Keratinocyte (primary cell): ENCODE measurements around the gene RANBP17. TPM values are rescaled to one million over a fixed set of nuclear protein-coding genes. Genes with fewer than 3 reads are reported as not detected.

ENCODE experiments used
- DNase-seq: peaks from one replicate; pipeline ENCODE4 v3.0.0-alpha.2; 2011; ENCODE audit warnings: low read depth, missing footprints, low spot score
- FAIRE-seq: peaks from 2 replicates; lab custom pipeline; 2011; peaks lifted over from hg19 to GRCh38; lab: Jason Lieb, UNC
- H2AFZ ChIP-seq: 2 replicates; pipeline ENCODE4 v1.6.0; 2012; ENCODE audit warnings: low read length, control low read depth, inconsistent platforms; ENCODE audit not compliant: control insufficient read depth
- H3K27ac ChIP-seq: 2 replicates; pipeline ENCODE4 v1.5.1; 2011; ENCODE audit warnings: low read length; ENCODE audit not compliant: control insufficient read depth, insufficient read depth
- H3K27me3 ChIP-seq: 3 replicates; pipeline ENCODE4 v1.6.0; 2011; ENCODE audit warnings: low read length; ENCODE audit not compliant: control insufficient read depth, insufficient read depth; ENCODE audit errors: extremely low read depth
- H3K36me3 ChIP-seq, 2 experiments: 2 replicates in 1 of 2; 3 replicates in 1 of 2; pipeline ENCODE4 v1.5.1; 2011; ENCODE audit warnings: low read length in 2 of 2, mild to moderate bottlenecking in 1 of 2; ENCODE audit not compliant: control insufficient read depth in 2 of 2, insufficient read depth in 2 of 2; ENCODE audit errors: extremely low read depth in 1 of 2
- H3K4me1 ChIP-seq: 3 replicates; pipeline ENCODE4 v1.5.1; 2011; ENCODE audit warnings: low read length; ENCODE audit not compliant: control insufficient read depth, insufficient read depth; ENCODE audit errors: extremely low read depth
- H3K4me2 ChIP-seq: 3 replicates; pipeline ENCODE4 v1.6.0; 2011; ENCODE audit warnings: low read depth, low read length; ENCODE audit not compliant: control insufficient read depth, insufficient read depth; ENCODE audit errors: extremely low read depth
- H3K4me3 ChIP-seq, 3 experiments: fragments of 200-600 bp in 1 of 3; sonication (generic) in 1 of 3; 2 replicates in 2 of 3; 3 replicates in 1 of 3; pipeline ENCODE4 v1.5.1; 2011 to 2016; ENCODE audit warnings: low read length in 3 of 3, mild to moderate bottlenecking in 3 of 3, control low read depth in 2 of 3, inconsistent platforms in 1 of 3, low read depth in 1 of 3, mixed read lengths in 1 of 3, mixed run types in 1 of 3, moderate library complexity in 1 of 3; ENCODE audit not compliant: control insufficient read depth in 2 of 3, insufficient read depth in 2 of 3; ENCODE audit errors: extremely low read depth in 1 of 3
- H3K79me2 ChIP-seq: 2 replicates; pipeline ENCODE4 v1.6.0; 2012; ENCODE audit warnings: low read length; ENCODE audit not compliant: control insufficient read depth, insufficient read depth
- H3K9ac ChIP-seq: 3 replicates; pipeline ENCODE4 v1.6.0; 2011; ENCODE audit warnings: low read length; ENCODE audit not compliant: control insufficient read depth, insufficient read depth; ENCODE audit errors: extremely low read depth
- H3K9me1 ChIP-seq: 3 replicates; pipeline ENCODE4 v1.6.0; 2011; ENCODE audit warnings: low read length; ENCODE audit not compliant: control insufficient read depth, insufficient read depth; ENCODE audit errors: extremely low read depth
- H3K9me3 ChIP-seq: 2 replicates; pipeline ENCODE4 v1.5.1; 2012; ENCODE audit warnings: low read depth, low read length; ENCODE audit not compliant: control insufficient read depth
- H4K20me1 ChIP-seq: 3 replicates; pipeline ENCODE4 v1.6.0; 2011; ENCODE audit warnings: low read length; ENCODE audit not compliant: control insufficient read depth, insufficient read depth; ENCODE audit errors: extremely low read depth
- EZH2 ChIP-seq: IDR thresholded peaks from one replicate; pipeline ENCODE4 v1.6.1; 2012; ENCODE audit warnings: inconsistent platforms, mild to moderate bottlenecking, low read length, moderate library complexity
- dilution Hi-C: fragments of 300-500 bp; cut with MboI; formaldehyde crosslinking; loops from one replicate; pipeline ENCODE4 v1.7.0; 2020; ENCODE audit warnings: low sequenced_read_pairs; ENCODE audit not compliant: extremely low pct_ligation_motif_present
- polyA plus RNA-seq, 5 experiments: library from polyadenylated mRNA; depleted of rRNA in 3 of 5; stranded (reverse) in 3 of 5; stranded (forward) in 1 of 5; unstranded in 1 of 5; fragments of >200 nt; gene quantifications; 1 replicate in 1 of 5; 2 replicates in 3 of 5; 3 replicates in 1 of 5; pipeline versions ENCODE4 v1.2.1 to v1.2.3, GENCODE V29; 2011 to 2012; ENCODE audit warnings: missing spikeins in 2 of 5, low read depth in 1 of 5, low replicate concordance in 1 of 5
- TF ChIP-seq, protein P1 (sequence below), 3 experiments: IDR thresholded peaks in 1 of 3; conservative IDR thresholded peaks in 1 of 3; optimal IDR thresholded peaks in 1 of 3; 2 replicates in 2 of 3; 3 replicates in 1 of 3; pipeline versions ENCODE3 to v1.5.1; 2011; ENCODE audit warnings: low read length in 3 of 3, mild to moderate bottlenecking in 3 of 3, moderate library complexity in 2 of 3, control low read depth in 1 of 3, inconsistent platforms in 1 of 3; ENCODE audit not compliant: insufficient read depth in 2 of 3; ENCODE audit errors: extremely low read depth in 1 of 3

RANBP17 gene
- polyA plus RNA-seq, 1 donor (not counting 4 experiments of a cell fraction or from before 2014, with no cell fraction given): 0.97 TPM

DNA sequence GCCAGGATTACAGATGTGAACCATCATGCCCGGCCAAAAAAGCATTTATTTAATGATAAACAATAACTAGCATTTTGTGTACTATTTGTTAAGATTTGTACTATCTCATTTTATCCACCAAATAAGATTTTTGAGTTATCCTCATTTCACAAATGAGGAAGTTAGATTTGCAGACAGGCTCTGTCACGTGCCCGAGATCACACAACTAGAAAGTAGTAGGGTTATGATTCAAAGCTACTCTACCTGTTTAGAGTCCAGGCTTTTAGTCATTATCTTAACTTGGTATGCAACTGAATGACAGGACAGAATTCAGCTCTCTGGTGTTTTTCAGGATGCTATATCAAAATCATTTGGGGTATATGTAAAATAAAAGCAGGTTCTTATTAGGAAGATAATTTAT, 20.5 kb downstream of the RANBP17 start:
- Histone ChIP-seq H3K9me3 (no peaks in the 10 kb centered on the region), H3K9ac (no peak overlapping the region), H3K79me2 (no peaks in the 10 kb centered on the region), H3K9me1 (no peaks in the 10 kb centered on the region), H3K4me2 (no peak overlapping the region), H3K27me3 (no peaks in the 10 kb centered on the region), H4K20me1 (no peaks in the 10 kb centered on the region), H3K4me1 (no peaks in the 10 kb centered on the region), H3K36me3 (no peaks in the 10 kb centered on the region), H2AFZ (no peak overlapping the region), H3K27ac (no peak overlapping the region), H3K4me3 (no peak overlapping the region)
- DNase-seq: no peak
- no peak for FAIRE-seq
- dilution Hi-C loops: no loop called here
- no peak for TF ChIP-seq EZH2
- TF ChIP-seq, protein P1, sequence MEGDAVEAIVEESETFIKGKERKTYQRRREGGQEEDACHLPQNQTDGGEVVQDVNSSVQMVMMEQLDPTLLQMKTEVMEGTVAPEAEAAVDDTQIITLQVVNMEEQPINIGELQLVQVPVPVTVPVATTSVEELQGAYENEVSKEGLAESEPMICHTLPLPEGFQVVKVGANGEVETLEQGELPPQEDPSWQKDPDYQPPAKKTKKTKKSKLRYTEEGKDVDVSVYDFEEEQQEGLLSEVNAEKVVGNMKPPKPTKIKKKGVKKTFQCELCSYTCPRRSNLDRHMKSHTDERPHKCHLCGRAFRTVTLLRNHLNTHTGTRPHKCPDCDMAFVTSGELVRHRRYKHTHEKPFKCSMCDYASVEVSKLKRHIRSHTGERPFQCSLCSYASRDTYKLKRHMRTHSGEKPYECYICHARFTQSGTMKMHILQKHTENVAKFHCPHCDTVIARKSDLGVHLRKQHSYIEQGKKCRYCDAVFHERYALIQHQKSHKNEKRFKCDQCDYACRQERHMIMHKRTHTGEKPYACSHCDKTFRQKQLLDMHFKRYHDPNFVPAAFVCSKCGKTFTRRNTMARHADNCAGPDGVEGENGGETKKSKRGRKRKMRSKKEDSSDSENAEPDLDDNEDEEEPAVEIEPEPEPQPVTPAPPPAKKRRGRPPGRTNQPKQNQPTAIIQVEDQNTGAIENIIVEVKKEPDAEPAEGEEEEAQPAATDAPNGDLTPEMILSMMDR (optimal IDR thresholded peaks at IDR 0.05 in 1 of 3, IDR thresholded peaks at IDR 0.05 in 1 of 3, conservative IDR thresholded peaks at IDR 0.05 in 1 of 3; ENCODE audit: extremely low read depth in 1 of 3, insufficient read depth in 2 of 3, low read length in 3 of 3): no peak

DNA sequence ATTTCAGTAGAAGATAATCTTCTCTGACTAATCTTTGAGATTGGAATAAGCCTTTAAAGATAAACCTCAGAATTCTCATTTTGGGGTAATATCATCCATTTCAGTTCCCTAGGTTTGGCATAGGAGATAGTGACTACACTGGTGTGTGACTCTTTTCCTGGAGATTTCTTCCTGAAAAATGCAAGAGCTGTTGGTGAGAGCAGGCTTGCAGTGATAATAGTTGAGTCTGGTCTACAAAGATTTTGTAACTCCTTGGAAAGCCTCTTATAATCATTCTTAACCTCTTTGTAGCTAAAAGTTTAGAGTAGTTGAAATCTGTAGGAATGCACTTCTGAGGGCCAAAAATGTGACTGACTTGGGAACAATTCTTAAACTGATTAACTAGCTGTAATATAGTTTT, 23.4 kb downstream of the RANBP17 start:
- FAIRE-seq: no peak
- H3K9ac ChIP-seq: no peak overlapping the region
- H3K4me1 ChIP-seq: no peaks in the 10 kb centered on the region
- TF ChIP-seq EZH2: no peak
- TF ChIP-seq, protein P1 (optimal IDR thresholded peaks at IDR 0.05 in 1 of 3, IDR thresholded peaks at IDR 0.05 in 1 of 3, conservative IDR thresholded peaks at IDR 0.05 in 1 of 3; ENCODE audit: extremely low read depth in 1 of 3, insufficient read depth in 2 of 3, low read length in 3 of 3): no peak
- H3K79me2 ChIP-seq: no peaks in the 10 kb centered on the region
- H3K9me3 ChIP-seq: no peaks in the 10 kb centered on the region
- dilution Hi-C loops: no loop called here
- DNase-seq: no peak
- H3K27ac ChIP-seq: no peak overlapping the region
- H2AFZ ChIP-seq: no peak overlapping the region
- H3K9me1 ChIP-seq: no peaks in the 10 kb centered on the region
- no peak overlapping the region for H3K4me2 ChIP-seq
- no peak overlapping the region for H3K4me3 ChIP-seq
- no peaks in the 10 kb centered on the region for H3K36me3 ChIP-seq
- no peaks in the 10 kb centered on the region for H3K27me3 ChIP-seq
- H4K20me1 ChIP-seq: no peaks in the 10 kb centered on the region
